Hematopoietic multipotent progenitor cell (in vitro differentiated cells): ENCODE measurements around the gene SERPIND1. TPM values are rescaled to one million over a fixed set of nuclear protein-coding genes. Genes with fewer than 3 reads are reported as not detected.
"Not testable (repeated sequence)": the region's sequence is repeated elsewhere in the genome, so short reads cannot be mapped to it uniquely, and the experiment has no call there.

Experiments used
- DNase-seq, 3 donors: peaks; one replicate each; pipeline ENCODE4 v3.0.0-alpha.2; 2011 to 2015; ENCODE audit warnings: low read depth in 2 of 3, low spot score in 2 of 3
- total RNA-seq: library from RNA; depleted of rRNA; stranded (reverse); fragments of >200 nt; gene quantifications from one replicate; pipeline ENCODE4 v1.2.3, GENCODE V29; 2012

The SERPIND1 gene, protein sequence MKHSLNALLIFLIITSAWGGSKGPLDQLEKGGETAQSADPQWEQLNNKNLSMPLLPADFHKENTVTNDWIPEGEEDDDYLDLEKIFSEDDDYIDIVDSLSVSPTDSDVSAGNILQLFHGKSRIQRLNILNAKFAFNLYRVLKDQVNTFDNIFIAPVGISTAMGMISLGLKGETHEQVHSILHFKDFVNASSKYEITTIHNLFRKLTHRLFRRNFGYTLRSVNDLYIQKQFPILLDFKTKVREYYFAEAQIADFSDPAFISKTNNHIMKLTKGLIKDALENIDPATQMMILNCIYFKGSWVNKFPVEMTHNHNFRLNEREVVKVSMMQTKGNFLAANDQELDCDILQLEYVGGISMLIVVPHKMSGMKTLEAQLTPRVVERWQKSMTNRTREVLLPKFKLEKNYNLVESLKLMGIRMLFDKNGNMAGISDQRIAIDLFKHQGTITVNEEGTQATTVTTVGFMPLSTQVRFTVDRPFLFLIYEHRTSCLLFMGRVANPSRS
- not detected for total RNA-seq

DNA sequence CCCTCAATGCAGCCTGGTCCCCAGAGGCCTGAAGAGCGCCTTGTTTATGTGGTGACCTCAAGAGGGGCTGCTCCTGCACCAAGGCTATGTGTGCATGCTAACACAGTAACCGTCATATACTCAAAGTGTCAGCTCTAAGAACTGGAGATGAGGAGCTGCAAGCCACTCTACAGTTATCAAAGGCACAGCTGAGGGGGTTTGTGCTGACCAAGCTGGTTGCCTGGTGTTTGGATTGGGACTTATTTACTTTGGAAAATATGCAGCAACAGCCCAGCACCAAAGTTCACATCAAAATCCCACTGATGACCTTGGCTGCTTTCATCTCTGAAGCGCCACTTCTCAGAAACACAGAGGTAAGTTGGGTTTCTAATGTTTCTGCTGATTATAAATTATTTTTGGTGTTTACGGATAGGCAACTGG lies at the start of gene SERPIND1:
Gene SERPIND1 (plus strand): TSS at position 321 of the 420 bp plus-strand sequence. CDS start 5,200 bp downstream, outside the sequence.
- no peak for DNase-seq

DNA sequence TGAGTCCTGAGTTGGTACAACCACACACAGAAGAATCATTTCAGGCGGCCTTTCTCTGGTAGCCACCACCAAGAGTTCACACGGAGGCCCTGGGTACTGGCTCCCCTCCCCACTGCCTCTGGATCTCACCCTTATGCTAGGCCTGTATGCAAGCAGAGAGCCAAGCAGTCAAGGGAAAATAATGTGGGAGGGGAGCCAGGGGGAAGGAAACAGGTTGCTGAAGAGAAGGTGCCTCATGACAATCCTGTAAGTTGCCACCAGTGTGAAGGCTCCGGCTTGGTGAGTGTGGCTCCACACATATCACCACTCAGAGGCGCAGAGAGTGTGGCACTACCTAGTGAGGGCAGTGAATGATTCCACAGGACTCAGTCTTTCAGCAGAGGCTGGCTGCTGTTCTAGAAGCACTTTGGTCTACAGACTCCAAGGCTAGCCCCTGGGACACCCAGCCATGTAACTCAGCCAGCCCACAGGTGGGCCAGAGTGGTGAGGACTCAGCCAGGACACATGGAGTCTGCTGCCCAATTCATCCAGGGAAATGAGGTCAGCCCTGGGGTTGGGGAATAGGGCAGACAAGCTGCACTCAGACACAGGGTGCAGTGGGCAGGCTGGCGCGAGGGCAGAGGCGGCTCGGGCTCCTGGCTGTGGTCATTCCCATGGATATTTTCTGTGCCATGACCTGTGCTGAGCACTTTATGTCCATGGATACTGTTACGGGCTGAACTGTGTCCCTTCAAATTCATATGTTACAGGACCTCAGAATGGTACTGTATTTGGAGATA lies 49.0 kb upstream of the SERPIND1 start:
- DNase-seq: no peak

DNA sequence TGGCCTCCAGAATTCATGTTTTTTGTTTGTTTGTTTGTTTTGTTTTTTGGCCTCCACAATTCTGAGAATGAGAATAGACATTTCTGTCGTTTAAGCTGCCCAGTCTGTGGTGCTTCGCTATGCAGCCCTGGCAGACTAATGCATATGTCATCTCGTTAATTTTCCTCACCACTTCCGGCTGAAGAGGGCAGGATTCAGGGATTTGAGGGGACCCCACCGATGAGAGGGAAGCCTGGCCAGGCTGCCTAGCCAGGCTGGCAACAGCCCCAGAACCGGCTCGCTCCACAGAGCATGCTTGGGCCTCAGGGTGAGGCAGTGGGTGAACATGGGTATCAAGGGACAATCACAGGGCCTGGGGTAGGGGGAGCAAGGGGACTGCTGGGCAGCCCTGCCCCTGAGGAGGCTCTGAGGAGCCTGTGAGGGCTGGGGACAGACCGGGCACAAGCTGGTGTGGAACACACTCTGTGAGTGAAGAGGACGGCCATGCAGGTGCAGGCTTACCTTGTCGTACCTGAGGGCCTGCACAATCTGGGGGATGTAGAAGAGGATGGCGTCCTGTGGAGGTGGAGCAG lies 47.8 kb upstream of the SERPIND1 start:
- DNase-seq: no peak

DNA sequence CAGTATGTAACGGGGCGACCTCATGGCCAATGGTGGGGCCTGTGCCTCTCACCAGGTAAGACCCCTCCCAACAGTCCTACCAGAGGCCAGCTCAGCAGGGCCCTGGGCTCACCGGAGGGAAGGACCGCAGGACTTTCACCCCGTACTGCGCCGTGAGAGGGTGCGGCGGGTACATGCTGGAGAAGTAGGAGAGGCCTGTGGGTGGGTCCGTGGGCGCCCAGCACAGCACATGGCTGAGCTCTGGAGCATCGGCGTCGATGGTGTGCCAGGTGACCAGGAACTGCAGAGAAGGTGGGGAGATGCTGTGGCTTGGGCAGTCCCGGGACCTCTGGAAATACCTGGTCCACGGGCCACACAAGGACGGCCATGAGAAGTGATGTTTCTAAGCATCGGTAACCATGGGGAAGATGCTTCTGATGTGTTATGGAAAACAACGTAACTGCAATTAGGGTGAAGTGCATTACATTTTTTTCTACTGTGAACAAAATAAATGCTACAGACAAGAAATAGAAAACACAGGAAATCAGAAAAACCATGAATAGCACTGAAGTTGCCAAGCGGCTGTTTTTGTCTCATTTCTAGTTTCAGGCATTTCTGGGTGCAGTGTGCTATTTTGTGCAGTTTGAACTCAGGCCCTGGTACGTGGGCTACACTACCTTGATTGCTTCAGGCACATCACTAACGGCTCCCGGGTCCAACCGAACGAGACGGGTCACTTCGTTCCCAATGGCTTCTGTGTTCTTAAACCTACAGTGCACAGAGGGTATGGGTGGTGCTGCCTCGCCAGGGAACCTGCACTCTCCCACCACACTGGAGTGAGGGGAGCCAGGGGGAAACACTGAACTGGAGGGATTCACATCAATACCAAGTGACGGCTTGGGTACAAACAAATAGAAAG lies 46.5 kb upstream of the SERPIND1 start:
- no peak for DNase-seq

DNA sequence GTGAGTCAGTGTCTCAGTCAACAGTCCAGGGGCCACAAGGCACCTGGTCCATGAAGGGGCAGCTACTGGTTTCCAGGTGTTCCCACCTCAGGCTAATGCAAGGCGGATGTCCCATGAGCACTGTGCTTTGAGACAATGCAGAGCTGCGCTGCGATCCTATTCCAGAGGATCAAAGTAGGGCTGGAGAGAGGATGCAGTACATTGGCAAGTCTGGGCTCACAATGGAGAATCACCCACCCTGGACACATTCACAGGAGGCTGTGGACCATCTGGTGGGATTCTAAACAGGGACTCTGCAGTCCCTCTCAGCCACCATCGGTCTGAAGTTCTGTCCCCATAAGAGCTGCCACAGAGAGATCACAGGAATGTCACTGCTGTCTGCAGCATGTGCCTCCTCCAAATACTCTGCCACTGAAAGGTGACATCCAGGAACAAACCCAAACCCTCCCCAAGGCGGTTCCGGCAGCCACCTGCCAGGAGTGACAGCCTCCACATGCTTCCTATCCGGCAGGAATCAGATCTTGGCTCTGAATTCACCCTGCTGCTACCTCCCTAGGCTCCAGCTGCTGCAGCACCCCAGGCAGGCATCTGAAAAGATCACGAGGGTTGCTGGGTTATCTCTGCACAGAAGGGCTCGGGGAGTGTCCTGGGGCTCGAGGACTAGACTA lies 45.3 kb upstream of the SERPIND1 start:
- no peak for DNase-seq

DNA sequence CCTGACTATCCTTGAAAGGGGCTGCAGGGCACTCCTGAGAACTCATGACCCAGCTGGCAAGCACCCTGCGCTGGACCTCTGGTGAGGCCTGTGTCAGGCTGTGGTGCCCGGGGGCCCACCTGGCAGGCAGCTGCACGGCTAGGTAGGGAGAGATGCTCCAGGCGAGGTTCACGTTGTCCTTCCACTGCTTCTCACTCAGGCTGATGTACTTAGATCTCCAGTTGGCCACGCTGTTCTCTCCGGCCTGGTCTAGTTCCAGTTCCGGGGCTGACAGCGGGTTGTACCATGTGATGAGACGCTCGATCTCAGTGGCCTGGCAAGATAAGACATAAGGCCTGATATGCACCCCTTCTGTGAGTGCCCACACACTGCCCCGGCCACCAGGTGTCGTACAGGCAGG lies 44.7 kb upstream of the SERPIND1 start:
- no peak for DNase-seq

DNA sequence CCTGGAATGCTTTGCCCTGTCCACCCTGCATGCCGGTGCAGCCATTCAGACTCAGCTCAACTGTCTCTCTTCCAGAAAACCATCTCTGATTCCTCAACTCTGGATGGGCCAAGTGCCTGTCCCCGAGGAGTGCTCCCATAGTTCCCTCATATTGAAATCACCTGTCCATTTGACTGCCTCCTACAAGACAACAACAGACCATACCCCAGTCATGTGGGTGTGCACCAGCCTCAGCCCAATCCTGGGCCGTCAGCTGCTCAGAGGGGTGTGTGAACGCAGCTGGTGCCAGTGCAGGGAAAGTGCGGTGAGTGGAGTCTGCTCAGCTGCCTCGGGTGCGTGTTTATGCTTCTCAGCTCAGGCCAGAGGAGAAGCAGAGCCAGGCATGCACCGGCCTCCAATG lies 41.5 kb upstream of the SERPIND1 start:
- not testable (repeated sequence) for DNase-seq

DNA sequence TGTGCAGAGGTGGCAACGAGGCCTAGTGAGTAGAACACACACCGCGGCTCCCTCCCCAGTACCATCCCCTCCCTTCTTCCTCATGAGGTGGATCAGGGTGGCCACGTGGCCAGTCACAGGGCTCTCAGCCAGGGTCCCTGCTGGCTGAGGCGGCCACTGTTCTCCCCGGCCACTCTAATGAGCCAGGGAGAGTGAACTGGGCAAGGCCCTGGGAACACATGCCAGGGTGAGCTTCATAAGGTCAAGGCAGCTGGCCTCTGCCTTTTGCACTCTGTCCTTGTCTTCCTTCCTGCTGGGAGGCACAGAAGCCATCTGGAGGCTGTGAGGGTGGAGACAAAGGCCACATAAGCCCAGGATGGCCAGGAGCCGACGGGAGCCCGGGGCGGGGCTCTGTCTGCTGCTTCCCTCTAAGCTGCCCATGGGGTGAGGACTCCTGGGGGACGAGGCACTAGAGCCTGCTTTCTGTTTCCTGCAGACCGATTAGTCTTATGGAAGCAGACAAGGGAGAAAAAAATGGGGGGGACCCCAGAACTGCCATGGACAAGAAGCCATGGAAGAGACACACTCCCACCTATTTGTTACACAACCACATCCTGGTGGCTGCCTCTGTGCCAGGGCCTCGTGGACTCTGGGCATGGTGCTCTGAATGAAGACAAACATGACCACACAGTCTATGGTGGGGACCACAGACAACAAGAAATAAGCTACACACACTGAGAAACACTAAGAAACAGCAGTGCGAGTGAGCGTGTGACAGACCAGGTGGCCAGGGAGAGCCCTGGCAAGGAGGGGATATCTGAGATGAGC lies 38.4 kb upstream of the SERPIND1 start:
- DNase-seq: not testable (repeated sequence)

DNA sequence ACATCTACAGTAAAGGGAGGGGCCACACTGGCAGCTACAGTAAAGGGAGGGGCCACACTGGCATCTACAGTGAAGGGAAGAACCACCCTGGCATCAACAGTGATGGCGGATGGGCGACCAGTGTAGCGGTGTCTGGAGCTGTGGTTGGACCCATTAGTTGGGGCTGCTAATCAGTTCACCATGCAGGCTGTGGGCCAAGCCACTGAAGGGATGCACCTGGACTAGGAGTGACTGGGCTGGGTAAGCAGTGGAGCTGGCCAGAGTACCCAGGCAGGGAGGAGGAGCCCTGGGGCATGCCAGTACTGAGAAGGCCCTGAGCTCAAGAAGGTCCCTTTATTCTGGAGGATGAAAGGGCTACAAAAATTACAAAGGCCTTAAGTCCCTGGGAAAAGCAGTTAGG lies 37.0 kb upstream of the SERPIND1 start:
- peak in 2 of 3 donors; percentile 67 to 93 for DNase-seq

DNA sequence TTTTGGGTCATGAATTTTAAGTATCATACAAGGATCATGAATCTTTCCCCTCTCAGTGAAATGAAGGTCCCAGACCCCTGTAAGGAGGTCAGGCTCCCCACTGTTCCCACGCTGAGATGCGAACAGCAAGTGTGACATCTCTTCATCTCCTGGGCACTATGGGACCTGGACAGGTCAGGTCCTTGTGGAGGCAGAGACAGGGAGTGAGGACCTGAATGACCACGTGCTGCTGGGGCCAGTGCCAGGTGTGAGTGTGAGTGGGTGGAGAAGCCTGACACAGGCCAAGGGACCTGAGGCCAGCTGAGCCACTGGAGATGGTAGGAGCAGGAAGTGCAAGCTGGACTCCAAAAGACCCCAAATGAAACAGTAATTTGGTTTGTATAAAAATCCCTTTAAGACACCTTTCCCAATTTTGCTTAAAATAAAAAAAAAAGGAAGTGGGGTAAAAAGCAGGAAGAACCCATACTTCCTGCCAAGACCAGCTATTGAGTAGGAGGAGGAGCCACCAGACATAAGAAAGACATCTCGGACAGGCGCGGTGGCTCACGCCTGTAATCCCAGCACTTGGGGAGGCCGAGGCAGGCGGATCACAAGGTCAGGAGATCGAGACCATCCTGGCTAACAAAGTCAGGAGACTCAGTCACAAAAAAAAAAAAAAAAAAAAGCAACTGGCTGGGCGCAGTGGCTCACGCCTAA lies 35.4 kb upstream of the SERPIND1 start:
- peak in 2 of 3 donors; percentile 22 to 28 for DNase-seq

DNA sequence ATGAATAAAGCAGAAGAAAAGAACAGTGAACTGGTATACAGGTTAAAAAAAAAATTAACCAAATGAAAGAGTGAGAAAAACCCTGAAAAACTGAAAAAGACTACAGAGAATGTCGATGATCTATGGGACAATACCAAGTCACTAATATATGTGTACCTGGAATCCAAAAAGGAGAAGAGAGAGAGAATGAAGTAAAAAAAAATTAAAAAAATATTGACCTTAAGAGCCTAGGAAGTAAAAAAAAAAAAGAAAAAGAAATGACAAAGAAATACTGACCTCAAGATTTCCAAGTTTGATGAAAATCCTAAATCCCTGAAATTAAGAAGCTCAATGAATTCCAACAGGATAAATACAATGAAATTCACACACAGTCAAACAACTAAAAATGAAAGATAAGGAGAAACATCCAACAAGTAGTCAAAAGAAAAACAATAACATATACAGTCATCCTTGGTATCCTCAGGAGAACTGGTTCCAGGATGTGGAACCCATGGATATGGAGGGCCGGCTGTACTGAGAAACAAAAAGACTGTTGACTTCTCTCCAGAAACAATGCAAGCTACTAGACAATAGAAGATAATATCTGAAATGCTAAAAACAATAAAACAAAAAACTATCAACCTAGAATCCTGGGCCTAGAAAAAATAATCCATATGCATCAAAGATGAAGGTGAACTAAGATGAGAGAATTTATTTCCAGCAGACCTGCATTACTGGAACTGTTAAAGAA lies 33.5 kb upstream of the SERPIND1 start:
- DNase-seq: no peak

DNA sequence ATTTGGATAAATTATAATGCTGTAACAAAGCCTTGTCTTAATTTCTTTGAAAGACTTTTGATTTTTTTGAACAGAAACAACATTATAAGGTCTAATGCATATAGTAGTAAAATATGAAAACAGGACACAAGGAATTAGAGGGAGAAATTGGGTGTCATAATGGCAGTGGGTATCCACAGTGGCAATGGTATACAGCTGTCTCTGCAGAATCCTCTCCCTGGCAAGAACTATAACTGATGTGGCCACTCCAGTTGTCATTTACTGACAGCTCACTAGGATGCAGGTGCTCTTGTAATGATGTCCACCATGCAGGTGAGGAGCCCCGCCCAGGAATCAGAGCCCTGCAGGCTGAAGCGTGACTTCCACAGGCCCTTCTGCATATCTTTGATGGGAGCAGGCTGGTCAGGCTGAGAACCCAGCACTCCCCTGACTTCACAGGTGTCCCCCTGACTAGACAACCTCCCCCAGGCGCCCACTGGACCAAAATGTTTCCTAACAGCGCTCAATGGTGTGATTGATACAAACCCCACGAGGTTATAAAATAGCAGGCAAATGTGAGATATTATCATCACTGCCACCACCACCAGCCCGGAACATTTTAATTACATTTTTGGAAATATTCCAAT lies 32.8 kb upstream of the SERPIND1 start:
- no peak for DNase-seq

DNA sequence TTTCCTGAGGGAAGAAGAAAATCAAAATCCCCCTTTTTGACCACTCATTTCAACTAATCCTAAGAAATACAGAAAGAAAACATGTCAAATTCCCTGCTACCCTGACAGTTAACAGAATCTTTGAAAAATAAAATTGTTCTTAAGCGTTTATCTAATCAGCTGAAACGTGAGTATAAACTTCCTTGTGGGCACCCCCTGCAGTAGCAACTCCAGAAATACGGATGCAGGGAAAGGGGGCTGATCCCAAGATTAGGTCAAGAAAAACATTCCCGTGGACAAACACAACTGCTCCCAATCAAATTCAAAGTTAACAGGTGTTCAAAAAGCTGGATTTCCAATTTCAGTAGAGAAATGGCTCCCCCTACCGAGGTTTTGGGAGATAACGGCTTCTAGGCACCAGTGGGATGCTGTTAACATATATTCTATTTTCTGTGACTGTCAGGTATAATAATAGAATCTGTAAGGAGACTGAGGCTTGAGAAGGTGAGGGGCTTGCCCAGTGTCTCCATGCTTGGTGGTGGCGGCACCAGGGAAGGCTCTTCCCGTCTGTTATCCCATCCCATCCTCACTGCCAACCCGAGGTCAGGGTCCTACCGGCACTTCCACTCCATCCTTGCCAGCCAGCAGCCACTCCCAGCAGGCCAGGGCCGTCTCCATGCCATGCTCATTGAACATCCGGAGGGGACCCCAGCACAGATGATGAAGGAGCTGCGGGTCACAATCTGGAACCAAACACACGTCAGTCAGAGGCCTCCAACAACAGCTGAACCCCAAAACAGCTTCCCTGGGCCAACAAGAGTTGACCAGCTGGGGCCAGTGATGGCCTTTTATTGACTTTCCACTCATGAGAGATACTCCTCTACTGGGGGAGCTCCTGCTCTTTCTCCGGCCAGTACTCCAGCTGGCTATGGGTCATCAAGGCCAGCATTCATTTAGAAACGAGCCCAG lies 32.0 kb upstream of the SERPIND1 start:
- peak; percentile 16 to 60 (median 24) for DNase-seq

DNA sequence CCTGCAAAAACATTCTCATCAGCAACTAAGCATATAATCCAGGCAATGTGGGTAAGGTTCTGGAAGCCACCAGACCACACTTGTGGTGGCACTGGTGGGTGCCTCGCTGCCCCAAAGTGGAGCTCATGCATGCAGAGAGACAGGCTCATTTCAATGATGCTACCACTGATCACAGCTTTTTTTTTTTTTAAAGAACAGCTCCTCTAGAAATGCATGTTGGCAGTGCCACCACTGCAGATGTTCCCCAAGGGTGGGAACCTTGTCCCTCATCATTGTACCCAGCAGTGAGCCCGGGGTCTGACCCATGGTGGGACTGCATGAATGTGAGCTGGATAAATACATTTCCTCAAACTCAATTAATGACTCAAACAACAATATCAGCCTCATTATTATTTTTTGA lies 31.1 kb upstream of the SERPIND1 start:
- no peak for DNase-seq

DNA sequence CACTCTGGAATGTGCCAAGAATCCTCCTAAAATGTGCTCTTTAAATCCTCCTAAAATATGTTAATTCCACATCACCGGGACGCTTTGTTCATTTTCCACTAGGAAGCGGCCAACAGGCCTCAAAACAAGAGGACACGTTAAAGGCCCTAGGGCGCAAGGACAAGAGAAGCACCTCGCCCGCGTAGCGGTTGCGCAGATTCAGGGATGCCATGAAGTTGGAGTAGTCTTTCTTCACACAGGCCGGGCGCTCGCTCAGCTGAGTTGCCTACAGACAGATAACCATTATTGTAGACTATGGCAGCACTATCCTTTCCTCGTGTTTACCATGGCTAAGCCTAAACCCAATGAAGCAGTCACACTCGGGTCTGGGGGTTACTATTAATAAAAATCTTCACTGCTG lies 29.5 kb upstream of the SERPIND1 start:
- no peak for DNase-seq

DNA sequence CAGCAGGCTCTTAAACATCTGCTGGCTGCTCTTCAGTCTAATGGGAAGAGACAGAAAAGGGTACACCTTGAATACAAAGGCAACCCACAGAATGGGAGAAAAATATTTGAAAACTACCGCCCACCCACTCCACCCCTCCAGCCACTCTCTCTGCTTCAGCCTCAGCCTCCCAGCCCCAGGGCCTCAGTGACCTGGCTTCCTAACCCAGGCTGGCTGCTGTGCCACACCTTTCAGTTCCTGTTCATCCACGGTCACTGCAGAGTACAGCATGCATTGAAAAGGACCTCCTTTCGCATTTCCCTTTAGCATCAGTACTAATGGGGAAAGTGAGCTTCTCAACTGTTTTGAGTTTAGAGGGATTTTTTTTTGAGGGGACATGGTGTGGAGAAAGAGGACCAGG lies 28.8 kb upstream of the SERPIND1 start:
- no peak for DNase-seq
